ENCODE data around the gene EID3. TPM values are rescaled to one million over a fixed set of nuclear protein-coding genes. Genes with fewer than 3 reads are reported as not detected.

The EID3 gene
- total and polyA plus RNA-seq, 2 experiments from 2014 or later, result 3.3 to 3.4 TPM

GRCh38 chr12:104257913-104258472 is 45.5 kb upstream of the EID3 start (continued):
- no peak for TF ChIP-seq ZNF462 (CRISPR knock-in tag; IDR thresholded peaks at IDR 0.05)
- TF ChIP-seq, protein P1, sequence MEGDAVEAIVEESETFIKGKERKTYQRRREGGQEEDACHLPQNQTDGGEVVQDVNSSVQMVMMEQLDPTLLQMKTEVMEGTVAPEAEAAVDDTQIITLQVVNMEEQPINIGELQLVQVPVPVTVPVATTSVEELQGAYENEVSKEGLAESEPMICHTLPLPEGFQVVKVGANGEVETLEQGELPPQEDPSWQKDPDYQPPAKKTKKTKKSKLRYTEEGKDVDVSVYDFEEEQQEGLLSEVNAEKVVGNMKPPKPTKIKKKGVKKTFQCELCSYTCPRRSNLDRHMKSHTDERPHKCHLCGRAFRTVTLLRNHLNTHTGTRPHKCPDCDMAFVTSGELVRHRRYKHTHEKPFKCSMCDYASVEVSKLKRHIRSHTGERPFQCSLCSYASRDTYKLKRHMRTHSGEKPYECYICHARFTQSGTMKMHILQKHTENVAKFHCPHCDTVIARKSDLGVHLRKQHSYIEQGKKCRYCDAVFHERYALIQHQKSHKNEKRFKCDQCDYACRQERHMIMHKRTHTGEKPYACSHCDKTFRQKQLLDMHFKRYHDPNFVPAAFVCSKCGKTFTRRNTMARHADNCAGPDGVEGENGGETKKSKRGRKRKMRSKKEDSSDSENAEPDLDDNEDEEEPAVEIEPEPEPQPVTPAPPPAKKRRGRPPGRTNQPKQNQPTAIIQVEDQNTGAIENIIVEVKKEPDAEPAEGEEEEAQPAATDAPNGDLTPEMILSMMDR (conservative IDR thresholded peaks at IDR 0.05; ENCODE audit: low read depth in 2 of 2), result no peak

DNA sequence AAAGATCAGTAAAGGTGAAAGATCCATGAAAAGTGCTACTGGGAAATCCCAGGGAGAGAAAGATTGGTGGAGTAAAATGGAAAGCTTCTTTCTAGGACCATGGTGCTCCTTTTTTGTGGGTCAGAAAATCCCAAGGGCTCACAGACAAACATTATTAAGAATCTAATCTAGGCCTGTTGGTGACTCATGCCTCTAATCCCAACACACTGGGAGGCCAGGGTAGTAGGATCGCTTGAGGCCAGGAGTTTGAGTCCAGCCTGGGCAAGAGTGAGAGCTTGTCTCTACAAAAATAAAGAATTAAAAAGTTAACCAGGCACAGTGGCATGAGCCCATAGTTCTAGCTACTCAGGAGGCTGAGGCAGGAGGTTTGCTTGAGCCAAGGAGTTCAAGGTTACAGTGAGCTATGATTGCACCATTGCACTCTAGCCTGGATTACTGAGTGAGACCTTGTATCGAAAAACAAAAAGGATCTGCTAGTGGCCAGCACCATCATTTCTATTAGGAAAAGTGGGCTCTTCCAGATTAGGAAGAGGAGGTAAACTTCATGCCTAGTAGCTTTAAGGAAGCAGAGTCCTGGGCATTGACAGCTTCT is 45.0 kb upstream of the EID3 start:
- H3K4me3 ChIP-seq, result no peak overlapping the region
- no peaks in the 10 kb centered on the region for H3K9me2 ChIP-seq (ENCODE audit: insufficient read depth)
- H3K4me3 Mint-ChIP-seq, result no peak overlapping the region
- no peaks in the 10 kb centered on the region for H3K36me3 Mint-ChIP-seq (ENCODE audit: low read depth)
- no peaks in the 10 kb centered on the region for H3K9me3 Mint-ChIP-seq
- H3K27ac Mint-ChIP-seq, result no peak overlapping the region
- H3K4me1 Mint-ChIP-seq, result peaks cover 3% of the 10 kb centered on the region
- no peak overlapping the region for H3K27ac ChIP-seq (ENCODE audit: low read depth)
- no peaks in the 10 kb centered on the region for H3K79me2 ChIP-seq (replicated peaks; ENCODE audit: insufficient read depth)
- H3K4me1 ChIP-seq (ENCODE audit: insufficient read depth), result peaks cover under 1% of the 10 kb centered on the region
- peaks cover 2% of the 10 kb centered on the region for H3K27me3 Mint-ChIP-seq (ENCODE audit: insufficient read depth, low read depth, poor library complexity)
- H3F3A ChIP-seq (replicated peaks; ENCODE audit: low read depth), result no peaks in the 10 kb centered on the region
- ATAC-seq (no peak), DNase-seq (ENCODE audit: low spot score) (no peak)
- peak overlapping the region; percentile 47; the same call in 1 of the 2 replicates for H2AFZ ChIP-seq
- H3K4me2 ChIP-seq, result no peak overlapping the region
- H4K20me1 ChIP-seq (replicated peaks; ENCODE audit: insufficient read depth), result no peaks in the 10 kb centered on the region
- no peaks in the 10 kb centered on the region for H3K36me3 ChIP-seq (ENCODE audit: insufficient read depth)
- no peaks in the 10 kb centered on the region for H3K27me3 ChIP-seq (ENCODE audit: insufficient read depth)
- TF ChIP-seq ZNF462 (CRISPR knock-in tag; IDR thresholded peaks at IDR 0.05), result no peak
- no peak for TF ChIP-seq ZNF331 (CRISPR knock-in tag; IDR thresholded peaks at IDR 0.05; ENCODE audit: low read depth)
- TF ChIP-seq NANOG (IDR thresholded peaks at IDR 0.05; ENCODE audit: borderline replicate concordance), result no peak
- TF ChIP-seq ZNF114 (CRISPR knock-in tag; IDR thresholded peaks at IDR 0.05), result no peak

Data from GM23338 (cell line).